Smooth muscle cell (in vitro differentiated cells): ENCODE data around the gene ZNF175. TPM values are rescaled to one million over a fixed set of nuclear protein-coding genes. Genes with fewer than 3 reads are reported as not detected.

Experiments
- DNase-seq: peaks from one replicate; lab custom pipeline; 2025; ENCODE audit not compliant: unreplicated experiment; lab: John Stamatoyannopoulos, UW
- H2AFZ ChIP-seq: fragments of 200-600 bp; sonication (generic); 2 replicates; pipeline ENCODE4 v1.6.0; 2016; ENCODE audit warnings: antibody characterized with exemption, low read depth, mild to moderate bottlenecking
- H3F3A ChIP-seq: fragments of 200-600 bp; sonication (generic); 2 replicates; pipeline ENCODE4 v1.6.0; 2017; ENCODE audit warnings: antibody characterized with exemption, low read depth
- H3K27ac ChIP-seq: fragments of 200-600 bp; sonication (generic); 2 replicates; pipeline ENCODE4 v1.5.1; 2016; ENCODE audit warnings: low read depth, mild to moderate bottlenecking
- H3K27me3 ChIP-seq: fragments of 200-600 bp; sonication (generic); 2 replicates; pipeline ENCODE4 v1.6.1; 2016; ENCODE audit warnings: low read depth, mild to moderate bottlenecking
- H3K36me3 ChIP-seq: fragments of 200-600 bp; sonication (generic); 2 replicates; pipeline ENCODE4 v1.5.1; 2016; ENCODE audit warnings: low read depth
- H3K4me1 ChIP-seq: fragments of 200-600 bp; sonication (generic); 2 replicates; pipeline ENCODE4 v1.5.1; 2016; ENCODE audit warnings: low read depth
- H3K4me2 ChIP-seq: fragments of 200-600 bp; sonication (generic); 2 replicates; pipeline ENCODE4 v1.6.0; 2016; ENCODE audit warnings: mild to moderate bottlenecking
- H3K4me3 ChIP-seq: fragments of 200-600 bp; sonication (generic); 2 replicates; pipeline ENCODE4 v1.5.1; 2016; ENCODE audit warnings: mild to moderate bottlenecking
- H3K79me2 ChIP-seq: fragments of 200-600 bp; sonication (generic); 2 replicates; pipeline ENCODE4 v1.6.0; 2016; ENCODE audit warnings: low read depth, mild to moderate bottlenecking
- H3K9ac ChIP-seq: fragments of 200-600 bp; sonication (generic); 2 replicates; pipeline ENCODE4 v1.6.0; 2016; ENCODE audit warnings: low read depth
- H3K9me3 ChIP-seq: fragments of 200-600 bp; sonication (generic); replicated peaks from 2 replicates; pipeline ENCODE4 v1.5.1; 2016; ENCODE audit warnings: low read depth
- H4K20me1 ChIP-seq: fragments of 200-600 bp; sonication (generic); 2 replicates; pipeline ENCODE4 v1.6.0; 2016; ENCODE audit warnings: low read depth
- WGBS: methylation state at CpG from one replicate; pipeline ENCODE4 v1.1.7; 2016; ENCODE audit warnings: low lambda C conversion rate; 5-methylcytosine and 5-hydroxymethylcytosine counted together
- polyA plus RNA-seq: library from polyadenylated mRNA; unstranded; fragments of >200 nt; fragmentation: Nextera tagmentation; extraction: Ambion mirVana; gene quantifications from 2 replicates; pipeline ENCODE4 v1.2.1, GENCODE V29; 2016
- total RNA-seq: library from RNA; depleted of rRNA; stranded (reverse); fragments of >200 nt; gene quantifications from 2 replicates; pipeline ENCODE4 v1.2.3, GENCODE V29; 2014
- TF ChIP-seq, protein P1 (sequence below): fragments of 200-600 bp; sonication (generic); IDR thresholded peaks from 2 replicates; pipeline ENCODE4 v1.5.1; 2017; ENCODE audit warnings: borderline replicate concordance, mild to moderate bottlenecking, antibody characterized with exemption; ENCODE audit not compliant: insufficient read depth, poor library complexity, severe bottlenecking

ZNF175 gene
- total RNA-seq (3.6 and 6.9 TPM in 2 replicates), polyA plus RNA-seq (1.1 TPM in 2 replicates)

DNA sequence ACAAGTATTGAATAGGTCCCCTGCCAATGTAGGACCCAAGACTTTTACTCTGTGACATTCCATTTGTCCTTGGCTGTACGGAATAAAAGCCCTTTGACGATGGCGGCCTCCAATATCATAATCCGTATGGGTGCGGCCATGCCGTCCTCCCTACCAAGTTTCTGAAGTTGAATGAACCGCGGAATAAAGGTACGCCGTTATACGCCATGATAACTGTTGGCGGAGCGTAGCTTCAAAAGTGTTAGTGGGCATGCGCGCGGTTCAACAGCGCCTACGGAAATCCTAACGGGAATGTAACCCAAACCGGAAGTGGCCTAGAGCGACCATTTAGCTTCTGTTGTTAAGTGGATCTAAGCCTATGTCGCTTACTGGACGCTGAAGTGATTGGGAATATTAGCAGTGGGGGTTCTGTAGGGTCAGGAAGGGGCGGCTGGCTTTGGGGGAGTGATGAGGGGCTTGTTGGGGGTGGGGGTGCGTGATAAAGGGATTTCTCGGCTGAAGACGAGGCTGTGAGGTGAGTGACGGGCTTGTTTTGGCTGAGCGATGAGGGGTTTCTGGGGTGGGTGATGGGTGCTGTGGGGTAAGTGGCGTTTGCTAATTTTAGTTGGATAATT, at the start of gene ZNF175:
Gene ZNF175, plus strand, starts transcription at position 322 of the 614 bp plus-strand sequence. CDS start 2,047 bp downstream, outside the sequence.
- Histone ChIP-seq H3K27me3 (no peaks in the 10 kb centered on the region), H3K9me3 (no peaks in the 10 kb centered on the region), H3K4me3 (peak within 1 kb of the TSS; percentile 69), H3K79me2 (no peaks in the 10 kb centered on the region), H3K9ac (peak within 1 kb of the TSS; percentile 44), H3K4me1 (no peaks in the 10 kb centered on the region), H3F3A (no peaks in the 10 kb centered on the region), H3K4me2 (peak within 1 kb of the TSS; percentile 82), H4K20me1 (no peaks in the 10 kb centered on the region), H2AFZ (peak within 1 kb of the TSS; percentile 45), H3K27ac (no peak within 1 kb of the TSS), H3K36me3 (no peaks in the 10 kb centered on the region)
- TF ChIP-seq, protein P1, sequence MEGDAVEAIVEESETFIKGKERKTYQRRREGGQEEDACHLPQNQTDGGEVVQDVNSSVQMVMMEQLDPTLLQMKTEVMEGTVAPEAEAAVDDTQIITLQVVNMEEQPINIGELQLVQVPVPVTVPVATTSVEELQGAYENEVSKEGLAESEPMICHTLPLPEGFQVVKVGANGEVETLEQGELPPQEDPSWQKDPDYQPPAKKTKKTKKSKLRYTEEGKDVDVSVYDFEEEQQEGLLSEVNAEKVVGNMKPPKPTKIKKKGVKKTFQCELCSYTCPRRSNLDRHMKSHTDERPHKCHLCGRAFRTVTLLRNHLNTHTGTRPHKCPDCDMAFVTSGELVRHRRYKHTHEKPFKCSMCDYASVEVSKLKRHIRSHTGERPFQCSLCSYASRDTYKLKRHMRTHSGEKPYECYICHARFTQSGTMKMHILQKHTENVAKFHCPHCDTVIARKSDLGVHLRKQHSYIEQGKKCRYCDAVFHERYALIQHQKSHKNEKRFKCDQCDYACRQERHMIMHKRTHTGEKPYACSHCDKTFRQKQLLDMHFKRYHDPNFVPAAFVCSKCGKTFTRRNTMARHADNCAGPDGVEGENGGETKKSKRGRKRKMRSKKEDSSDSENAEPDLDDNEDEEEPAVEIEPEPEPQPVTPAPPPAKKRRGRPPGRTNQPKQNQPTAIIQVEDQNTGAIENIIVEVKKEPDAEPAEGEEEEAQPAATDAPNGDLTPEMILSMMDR, result no peak
- DNase-seq, result peak; percentile 11
- 45% methylated on average over 30 of the region's 30 CpGs for WGBS

DNA sequence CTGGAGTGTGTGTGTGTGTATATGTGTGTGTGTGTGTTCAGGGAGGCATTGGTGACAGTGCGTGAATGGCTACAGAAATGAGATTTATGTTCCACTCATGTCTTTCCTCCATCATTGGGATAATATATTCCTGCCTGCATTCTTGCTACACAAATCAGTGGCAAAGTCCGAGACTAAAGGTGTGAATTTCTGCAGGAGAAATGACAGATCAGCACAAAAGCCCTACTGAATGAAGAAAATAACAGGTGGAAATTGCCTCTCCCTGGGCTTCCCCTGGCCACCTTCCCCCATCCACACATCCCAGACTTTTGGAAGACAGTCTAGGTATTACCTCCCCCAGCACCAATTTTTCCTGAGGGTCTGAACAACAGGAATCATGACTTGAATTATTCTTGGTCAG, 49.7 kb upstream of the ZNF175 start:
- Histone ChIP-seq H3K36me3 (no peaks in the 10 kb centered on the region), H3F3A (no peaks in the 10 kb centered on the region), H2AFZ (no peak overlapping the region), H3K4me3 (no peak overlapping the region), H3K9me3 (peaks cover 6% of the 10 kb centered on the region), H3K4me1 (no peaks in the 10 kb centered on the region), H3K4me2 (no peak overlapping the region), H3K79me2 (no peaks in the 10 kb centered on the region), H3K27me3 (no peaks in the 10 kb centered on the region), H3K9ac (no peak overlapping the region), H4K20me1 (no peaks in the 10 kb centered on the region), H3K27ac (no peak overlapping the region)
- 79% methylated on average over 2 of the region's 2 CpGs for WGBS
- no peak for DNase-seq
- TF ChIP-seq, protein P1, result no peak

DNA sequence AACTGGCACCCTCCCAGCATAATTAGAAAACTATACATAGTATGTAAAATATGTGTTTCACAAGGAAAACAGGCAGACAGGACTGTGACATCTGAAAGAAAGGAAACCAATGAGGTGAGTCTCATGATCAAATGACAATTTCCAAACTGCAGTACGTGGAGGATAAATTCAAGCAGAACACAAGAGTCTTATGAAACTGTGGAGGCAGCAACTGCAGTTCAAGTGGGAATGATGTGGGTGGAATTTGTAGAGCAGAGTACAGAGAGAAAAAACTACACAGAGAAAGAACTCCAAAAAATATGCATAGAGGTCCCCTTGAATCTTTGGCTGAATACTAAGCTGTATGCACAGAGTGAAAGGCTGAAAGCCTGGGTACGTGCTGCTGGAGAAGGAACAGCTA, 49.3 kb upstream of the ZNF175 start:
- no peak overlapping the region for H3K4me3 ChIP-seq
- TF ChIP-seq, protein P1, result no peak
- no peak overlapping the region for H3K4me2 ChIP-seq
- no peaks in the 10 kb centered on the region for H3F3A ChIP-seq
- H3K9me3 ChIP-seq, result peaks cover 6% of the 10 kb centered on the region
- no peak overlapping the region for H2AFZ ChIP-seq
- no peaks in the 10 kb centered on the region for H3K27me3 ChIP-seq
- H3K79me2 ChIP-seq, result no peaks in the 10 kb centered on the region
- 55% methylated on average over 2 of the region's 2 CpGs for WGBS
- no peak for DNase-seq
- no peak overlapping the region for H3K9ac ChIP-seq
- no peaks in the 10 kb centered on the region for H4K20me1 ChIP-seq
- no peaks in the 10 kb centered on the region for H3K36me3 ChIP-seq
- no peak overlapping the region for H3K27ac ChIP-seq
- no peaks in the 10 kb centered on the region for H3K4me1 ChIP-seq
